Measurements from ENCODE around the gene SBF1. TPM values are rescaled to one million over a fixed set of nuclear protein-coding genes. Genes with fewer than 3 reads are reported as not detected.

The SBF1 gene
- total and polyA plus RNA-seq, 2 donors (not counting 1 experiment from before 2014, with no cell fraction given) = 13.5 to 75.8 TPM

GRCh38 chr22:50400931-50401330, 73.9 kb downstream of the SBF1 start:
- Histone ChIP-seq H3K79me2 (ENCODE audit: control insufficient read depth, insufficient read depth, low read length) (peaks cover 5% of the 10 kb centered on the region), H3K27me3 (ENCODE audit: control insufficient read depth, insufficient read depth, low read length) (no peaks in the 10 kb centered on the region), H3K4me3 (replicated peaks in 1 of 4; ENCODE audit: control extremely low read depth in 1 of 4, insufficient read depth in 1 of 4, low read depth in 3 of 4, low read length in 4 of 4) (no peak overlapping the region), H2AFZ (ENCODE audit: low read length) (no peak overlapping the region), H3K4me1 (ENCODE audit: control insufficient read depth, extremely low read depth, insufficient read depth, low read length) (peaks cover 4% of the 10 kb centered on the region), H3K27ac (ENCODE audit: insufficient read depth, low read length) (no peak overlapping the region), H3K9me3 (ENCODE audit: control insufficient read depth, insufficient read depth, low read depth, low read length) (no peaks in the 10 kb centered on the region), H3K9ac (ENCODE audit: insufficient read depth, low read length) (no peak overlapping the region), H4K20me1 (ENCODE audit: control insufficient read depth, extremely low read depth, insufficient read depth, low read length) (no peaks in the 10 kb centered on the region), H3K36me3 (ENCODE audit: control insufficient read depth, insufficient read depth, low read length) (no peaks in the 10 kb centered on the region), H3K4me2 (ENCODE audit: extremely low read depth, insufficient read depth, low read length) (no peak overlapping the region)
- TF ChIP-seq CTCF (conservative IDR thresholded peaks at IDR 0.05 in 1 of 2, IDR thresholded peaks at IDR 0.05 in 1 of 2; ENCODE audit: low read depth in 1 of 2, low read length in 2 of 2) = no peak
- TF ChIP-seq EZH2 (IDR thresholded peaks at IDR 0.05; ENCODE audit: low read length, missing control alignments) = no peak
- no peak for DNase-seq (ENCODE audit: low read depth in 2 of 2)

GRCh38 chr22:50400406-50400805, 74.4 kb downstream of the SBF1 start:
- no peak for DNase-seq (ENCODE audit: low read depth in 2 of 2)
- Histone ChIP-seq H3K9ac (ENCODE audit: insufficient read depth, low read length) (no peak overlapping the region), H3K27me3 (ENCODE audit: control insufficient read depth, insufficient read depth, low read length) (no peaks in the 10 kb centered on the region), H3K4me2 (ENCODE audit: extremely low read depth, insufficient read depth, low read length) (no peak overlapping the region), H3K4me3 (replicated peaks in 1 of 4; ENCODE audit: control extremely low read depth in 1 of 4, insufficient read depth in 1 of 4, low read depth in 3 of 4, low read length in 4 of 4) (no peak overlapping the region), H3K9me3 (ENCODE audit: control insufficient read depth, insufficient read depth, low read depth, low read length) (no peaks in the 10 kb centered on the region), H4K20me1 (ENCODE audit: control insufficient read depth, extremely low read depth, insufficient read depth, low read length) (no peaks in the 10 kb centered on the region), H3K36me3 (ENCODE audit: control insufficient read depth, insufficient read depth, low read length) (no peaks in the 10 kb centered on the region), H3K27ac (ENCODE audit: insufficient read depth, low read length) (no peak overlapping the region), H3K4me1 (ENCODE audit: control insufficient read depth, extremely low read depth, insufficient read depth, low read length) (peaks cover 4% of the 10 kb centered on the region), H3K79me2 (ENCODE audit: control insufficient read depth, insufficient read depth, low read length) (peaks cover 5% of the 10 kb centered on the region), H2AFZ (ENCODE audit: low read length) (no peak overlapping the region)
- TF ChIP-seq EZH2 (IDR thresholded peaks at IDR 0.05; ENCODE audit: low read length, missing control alignments) = no peak
- no peak for TF ChIP-seq CTCF (conservative IDR thresholded peaks at IDR 0.05 in 1 of 2, IDR thresholded peaks at IDR 0.05 in 1 of 2; ENCODE audit: low read depth in 1 of 2, low read length in 2 of 2)

- Histone ChIP-seq H3K4me2 (ENCODE audit: extremely low read depth, insufficient read depth, low read length) (no peak overlapping the region), H4K20me1 (ENCODE audit: control insufficient read depth, extremely low read depth, insufficient read depth, low read length) (no peaks in the 10 kb centered on the region), H3K4me1 (ENCODE audit: control insufficient read depth, extremely low read depth, insufficient read depth, low read length) (peaks cover 4% of the 10 kb centered on the region), H3K36me3 (ENCODE audit: control insufficient read depth, insufficient read depth, low read length) (peaks cover 5% of the 10 kb centered on the region), H3K9me3 (ENCODE audit: control insufficient read depth, insufficient read depth, low read depth, low read length) (no peaks in the 10 kb centered on the region), H3K9ac (ENCODE audit: insufficient read depth, low read length) (no peak overlapping the region), H3K27ac (ENCODE audit: insufficient read depth, low read length) (no peak overlapping the region), H3K4me3 (replicated peaks in 1 of 4; ENCODE audit: control extremely low read depth in 1 of 4, insufficient read depth in 1 of 4, low read depth in 3 of 4, low read length in 4 of 4) (no peak overlapping the region), H2AFZ (ENCODE audit: low read length) (no peak overlapping the region), H3K79me2 (ENCODE audit: control insufficient read depth, insufficient read depth, low read length) (peaks cover 5% of the 10 kb centered on the region), H3K27me3 (ENCODE audit: control insufficient read depth, insufficient read depth, low read length) (no peaks in the 10 kb centered on the region)
- TF ChIP-seq CTCF (conservative IDR thresholded peaks at IDR 0.05 in 1 of 2, IDR thresholded peaks at IDR 0.05 in 1 of 2; ENCODE audit: low read depth in 1 of 2, low read length in 2 of 2) (peak; percentile 16 to 44), EZH2 (IDR thresholded peaks at IDR 0.05; ENCODE audit: low read length, missing control alignments) (no peak)
- no peak for DNase-seq (ENCODE audit: low read depth in 2 of 2)
Measured at GRCh38 chr22:50399751-50400331, 75.0 kb downstream of the SBF1 start.
